ENCODE results near the gene CDKN2AIP.

DNA sequence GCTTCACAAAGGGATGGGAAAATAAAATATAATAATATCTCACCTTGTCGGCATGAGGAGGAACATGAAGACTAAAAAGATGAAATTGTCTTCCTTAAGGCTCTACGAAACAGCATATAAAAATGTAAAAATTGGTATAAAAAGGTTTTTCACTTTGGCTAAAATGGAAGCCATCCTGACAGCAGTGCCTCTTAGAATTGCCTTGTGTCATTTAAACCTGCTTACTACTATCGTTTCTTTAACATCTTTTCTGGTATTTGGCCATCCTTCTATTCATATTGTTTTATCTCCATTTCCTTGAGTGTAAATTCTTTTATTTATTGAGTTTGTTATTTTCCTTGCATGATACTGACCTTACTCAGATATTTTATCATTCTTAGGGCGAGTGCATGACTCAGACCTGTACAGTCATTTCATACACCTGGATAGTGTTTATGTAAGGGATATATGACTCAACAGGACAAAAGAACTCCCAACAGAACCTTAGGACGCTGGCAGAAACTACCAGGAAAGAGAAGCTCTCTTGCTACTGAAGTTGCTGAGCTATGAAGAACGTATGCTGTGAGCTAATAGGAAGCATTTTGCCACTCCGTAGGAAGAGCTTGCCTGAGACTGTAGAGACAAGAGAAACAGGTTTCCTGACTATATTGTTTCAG is 5.8 kb upstream of the CDKN2AIP start:
- TF ChIP-seq, protein P1, sequence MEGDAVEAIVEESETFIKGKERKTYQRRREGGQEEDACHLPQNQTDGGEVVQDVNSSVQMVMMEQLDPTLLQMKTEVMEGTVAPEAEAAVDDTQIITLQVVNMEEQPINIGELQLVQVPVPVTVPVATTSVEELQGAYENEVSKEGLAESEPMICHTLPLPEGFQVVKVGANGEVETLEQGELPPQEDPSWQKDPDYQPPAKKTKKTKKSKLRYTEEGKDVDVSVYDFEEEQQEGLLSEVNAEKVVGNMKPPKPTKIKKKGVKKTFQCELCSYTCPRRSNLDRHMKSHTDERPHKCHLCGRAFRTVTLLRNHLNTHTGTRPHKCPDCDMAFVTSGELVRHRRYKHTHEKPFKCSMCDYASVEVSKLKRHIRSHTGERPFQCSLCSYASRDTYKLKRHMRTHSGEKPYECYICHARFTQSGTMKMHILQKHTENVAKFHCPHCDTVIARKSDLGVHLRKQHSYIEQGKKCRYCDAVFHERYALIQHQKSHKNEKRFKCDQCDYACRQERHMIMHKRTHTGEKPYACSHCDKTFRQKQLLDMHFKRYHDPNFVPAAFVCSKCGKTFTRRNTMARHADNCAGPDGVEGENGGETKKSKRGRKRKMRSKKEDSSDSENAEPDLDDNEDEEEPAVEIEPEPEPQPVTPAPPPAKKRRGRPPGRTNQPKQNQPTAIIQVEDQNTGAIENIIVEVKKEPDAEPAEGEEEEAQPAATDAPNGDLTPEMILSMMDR (IDR thresholded peaks at IDR 0.05; ENCODE audit: insufficient read depth, low read length): no peak
- TF ChIP-seq, protein P2, sequence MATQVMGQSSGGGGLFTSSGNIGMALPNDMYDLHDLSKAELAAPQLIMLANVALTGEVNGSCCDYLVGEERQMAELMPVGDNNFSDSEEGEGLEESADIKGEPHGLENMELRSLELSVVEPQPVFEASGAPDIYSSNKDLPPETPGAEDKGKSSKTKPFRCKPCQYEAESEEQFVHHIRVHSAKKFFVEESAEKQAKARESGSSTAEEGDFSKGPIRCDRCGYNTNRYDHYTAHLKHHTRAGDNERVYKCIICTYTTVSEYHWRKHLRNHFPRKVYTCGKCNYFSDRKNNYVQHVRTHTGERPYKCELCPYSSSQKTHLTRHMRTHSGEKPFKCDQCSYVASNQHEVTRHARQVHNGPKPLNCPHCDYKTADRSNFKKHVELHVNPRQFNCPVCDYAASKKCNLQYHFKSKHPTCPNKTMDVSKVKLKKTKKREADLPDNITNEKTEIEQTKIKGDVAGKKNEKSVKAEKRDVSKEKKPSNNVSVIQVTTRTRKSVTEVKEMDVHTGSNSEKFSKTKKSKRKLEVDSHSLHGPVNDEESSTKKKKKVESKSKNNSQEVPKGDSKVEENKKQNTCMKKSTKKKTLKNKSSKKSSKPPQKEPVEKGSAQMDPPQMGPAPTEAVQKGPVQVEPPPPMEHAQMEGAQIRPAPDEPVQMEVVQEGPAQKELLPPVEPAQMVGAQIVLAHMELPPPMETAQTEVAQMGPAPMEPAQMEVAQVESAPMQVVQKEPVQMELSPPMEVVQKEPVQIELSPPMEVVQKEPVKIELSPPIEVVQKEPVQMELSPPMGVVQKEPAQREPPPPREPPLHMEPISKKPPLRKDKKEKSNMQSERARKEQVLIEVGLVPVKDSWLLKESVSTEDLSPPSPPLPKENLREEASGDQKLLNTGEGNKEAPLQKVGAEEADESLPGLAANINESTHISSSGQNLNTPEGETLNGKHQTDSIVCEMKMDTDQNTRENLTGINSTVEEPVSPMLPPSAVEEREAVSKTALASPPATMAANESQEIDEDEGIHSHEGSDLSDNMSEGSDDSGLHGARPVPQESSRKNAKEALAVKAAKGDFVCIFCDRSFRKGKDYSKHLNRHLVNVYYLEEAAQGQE (IDR thresholded peaks at IDR 0.05; ENCODE audit: insufficient replicate concordance, low read depth): no peak
- TF ChIP-seq POLR2AphosphoS5 (IDR thresholded peaks at IDR 0.05; ENCODE audit: low read depth) (no peak), SPI1 (IDR thresholded peaks at IDR 0.05; ENCODE audit: borderline replicate concordance, low read depth) (no peak)

All from HL-60 (cell line).